H9 (cell line): ENCODE measurements around the gene SH3GL2. TPM values are rescaled to one million over a fixed set of nuclear protein-coding genes. Genes with fewer than 3 reads are reported as not detected.

Experiments used
- DNase-seq: peaks from one replicate; pipeline ENCODE4 v3.0.0-alpha.2; 2017
- H2AFZ ChIP-seq: one replicate; pipeline ENCODE4 v1.6.1; 2013; ENCODE audit warnings: mild to moderate bottlenecking, low read length, control low read depth, moderate library complexity
- H2AK5ac ChIP-seq: 2 replicates; pipeline ENCODE4 v1.6.1; 2013; ENCODE audit warnings: low read length, control low read depth, mixed read lengths; ENCODE audit not compliant: insufficient read length
- H2BK120ac ChIP-seq: one replicate; pipeline ENCODE4 v1.6.1; 2013; ENCODE audit warnings: low read depth, mild to moderate bottlenecking, low read length, control low read depth, inconsistent platforms; ENCODE audit not compliant: poor library complexity, severe bottlenecking
- H2BK12ac ChIP-seq: 2 replicates; pipeline ENCODE4 v1.6.1; 2013; ENCODE audit warnings: low read length, control low read depth, mixed read lengths, low read depth; ENCODE audit not compliant: insufficient read length
- H2BK15ac ChIP-seq: 2 replicates; pipeline ENCODE4 v1.6.1; 2013; ENCODE audit warnings: low read depth, low read length, control low read depth
- H2BK20ac ChIP-seq: one replicate; pipeline ENCODE4 v1.6.1; 2013; ENCODE audit warnings: low read depth, mild to moderate bottlenecking, low read length, control low read depth, inconsistent platforms; ENCODE audit not compliant: poor library complexity, severe bottlenecking
- H2BK5ac ChIP-seq: 2 replicates; pipeline ENCODE4 v1.6.1; 2013; ENCODE audit warnings: low read length, control low read depth, mixed read lengths; ENCODE audit not compliant: insufficient read length
- H3K14ac ChIP-seq: 2 replicates; pipeline ENCODE4 v1.6.1; 2013; ENCODE audit warnings: low read length, control low read depth; ENCODE audit not compliant: insufficient read depth
- H3K18ac ChIP-seq: 2 replicates; pipeline ENCODE4 v1.6.1; 2013; ENCODE audit warnings: low read depth, mild to moderate bottlenecking, mixed read lengths, low read length, control low read depth; ENCODE audit not compliant: insufficient read length
- H3K23ac ChIP-seq: 2 replicates; pipeline ENCODE4 v1.6.1; 2013; ENCODE audit warnings: low read length, control low read depth, mixed read lengths, low read depth; ENCODE audit not compliant: insufficient read length
- H3K23me2 ChIP-seq: 2 replicates; pipeline ENCODE4 v1.6.1; 2013; ENCODE audit warnings: low read depth, mild to moderate bottlenecking, mixed read lengths, low read length, control low read depth; ENCODE audit not compliant: insufficient read length, poor library complexity, severe bottlenecking
- H3K27ac ChIP-seq: 2 replicates; pipeline ENCODE4 v1.5.1; 2013; ENCODE audit warnings: low read length, control low read depth, mixed read lengths, low read depth; ENCODE audit not compliant: insufficient read length
- H3K27me3 ChIP-seq: 2 replicates; pipeline ENCODE4 v1.6.1; 2013; ENCODE audit warnings: low read length, control low read depth, inconsistent platforms; ENCODE audit not compliant: insufficient read depth
- H3K4ac ChIP-seq: 2 replicates; pipeline ENCODE4 v1.6.1; 2013; ENCODE audit warnings: low read depth, mild to moderate bottlenecking, control low read depth, inconsistent platforms, low read length, moderate library complexity
- H3K4me1 ChIP-seq: 2 replicates; pipeline ENCODE4 v1.6.1; 2013; ENCODE audit warnings: low read length, control low read depth, inconsistent platforms; ENCODE audit not compliant: insufficient read depth
- H3K4me2 ChIP-seq: 2 replicates; pipeline ENCODE4 v1.6.1; 2013; ENCODE audit warnings: low read length, control low read depth, mixed read lengths; ENCODE audit not compliant: insufficient read length, insufficient read depth
- H3K56ac ChIP-seq: 2 replicates; pipeline ENCODE4 v1.6.1; 2013; ENCODE audit warnings: low read depth, mild to moderate bottlenecking, mixed read lengths, low read length, control low read depth; ENCODE audit not compliant: insufficient read length
- H3K79me1 ChIP-seq: 2 replicates; pipeline ENCODE4 v1.6.1; 2013; ENCODE audit warnings: low read depth, mild to moderate bottlenecking, moderate library complexity, low read length, control low read depth, inconsistent platforms; ENCODE audit not compliant: insufficient read depth, poor library complexity, severe bottlenecking
- H3K79me2 ChIP-seq: 2 replicates; pipeline ENCODE4 v1.6.1; 2013; ENCODE audit warnings: low read length, control low read depth, inconsistent platforms; ENCODE audit not compliant: insufficient read depth
- H3K9ac ChIP-seq: 2 replicates; pipeline ENCODE4 v1.6.1; 2013; ENCODE audit warnings: low read length, control low read depth, mixed read lengths; ENCODE audit not compliant: insufficient read length; ENCODE audit errors: extremely low read depth
- H3K9me3 ChIP-seq: one replicate; pipeline ENCODE4 v1.6.1; 2013; ENCODE audit warnings: low read depth, low read length, inconsistent platforms; ENCODE audit not compliant: control insufficient read depth
- H3T11ph ChIP-seq: one replicate; pipeline ENCODE4 v1.6.1; 2013; ENCODE audit warnings: mild to moderate bottlenecking, low read length, control low read depth, inconsistent platforms
- H4K20me1 ChIP-seq: one replicate; pipeline ENCODE4 v1.6.1; 2013; ENCODE audit not compliant: control insufficient read depth, insufficient read length, insufficient read depth
- H4K5ac ChIP-seq: 2 replicates; pipeline ENCODE4 v1.6.1; 2013; ENCODE audit warnings: low read depth, mild to moderate bottlenecking, mixed read lengths, low read length, control low read depth; ENCODE audit not compliant: insufficient read length
- H4K8ac ChIP-seq: replicated peaks from 2 replicates; pipeline ENCODE4 v1.6.1; 2013; ENCODE audit warnings: low read length, control low read depth, mixed read lengths, low read depth; ENCODE audit not compliant: insufficient read length
- H4K91ac ChIP-seq: 2 replicates; pipeline ENCODE4 v1.6.1; 2013; ENCODE audit warnings: low read depth, mild to moderate bottlenecking, moderate library complexity, mixed read lengths, low read length, control low read depth; ENCODE audit not compliant: insufficient read length
- H3K27ac Mint-ChIP-seq, 3 experiments: 2 replicates in 2 of 3; 3 replicates in 1 of 3; pipeline ENCODE4 v1.8.0; 2020 to 2021; ENCODE audit warnings: mixed read lengths in 3 of 3, mild to moderate bottlenecking in 1 of 3, moderate library complexity in 1 of 3
- H3K27me3 Mint-ChIP-seq: 2 replicates; pipeline ENCODE4 v1.8.0; 2021; ENCODE audit warnings: low read depth, mild to moderate bottlenecking, moderate library complexity, mixed read lengths
- H3K36me3 Mint-ChIP-seq, 3 experiments: 2 replicates in 2 of 3; 3 replicates in 1 of 3; pipeline ENCODE4 v1.8.0; 2020 to 2021; ENCODE audit warnings: low read depth in 3 of 3, mixed read lengths in 3 of 3; ENCODE audit not compliant: insufficient read depth in 1 of 3
- H3K4me1 Mint-ChIP-seq, 2 experiments: 2 replicates each; pipeline ENCODE4 v1.8.0; 2020; ENCODE audit warnings: mixed read lengths in 2 of 2
- H3K4me3 Mint-ChIP-seq, 2 experiments: 2 replicates in 1 of 2; 3 replicates in 1 of 2; pipeline ENCODE4 v1.8.0; 2020 to 2021; ENCODE audit warnings: mild to moderate bottlenecking in 2 of 2, mixed read lengths in 2 of 2, moderate library complexity in 1 of 2
- H3K9me3 Mint-ChIP-seq, 2 experiments: 2 replicates in 1 of 2; 3 replicates in 1 of 2; pipeline ENCODE4 v1.8.0; 2020; ENCODE audit warnings: mild to moderate bottlenecking in 2 of 2, mixed read lengths in 2 of 2, moderate library complexity in 1 of 2
- CTCF ChIP-seq: fragments of 200-600 bp; sonication (generic); conservative IDR thresholded peaks from 3 replicates; pipeline ENCODE4 v1.8.0; 2021; ENCODE audit warnings: antibody characterized with exemption, mild to moderate bottlenecking
- WGBS: extraction: QIAGEN DNeasy Blood & Tissue Kit; methylation state at CpG from one replicate; pipeline ENCODE4 v1.1.7; 2013; ENCODE audit warnings: missing lambda C conversion rate, low lambda C conversion rate, mixed read lengths; ENCODE audit not compliant: insufficient read length; ENCODE audit errors: extremely low coverage; 5-methylcytosine and 5-hydroxymethylcytosine counted together
- total RNA-seq: library from RNA; stranded (reverse); gene quantifications from 2 replicates; pipeline ENCODE4 v1.2.1, GENCODE V29; 2021

SH3GL2 gene
- total RNA-seq, 1 experiment from 2014 or later: 6.5 TPM

- Histone ChIP-seq H2BK20ac (no peak overlapping the region), H3K23ac (no peak overlapping the region), H2BK5ac (no peak overlapping the region), H3K79me2 (no peaks in the 10 kb centered on the region), H3K4ac (no peak overlapping the region), H3K9ac (no peak overlapping the region), H4K5ac (no peak overlapping the region), H2AK5ac (no peak overlapping the region), H3K23me2 (no peaks in the 10 kb centered on the region), H4K20me1 (no peaks in the 10 kb centered on the region), H4K91ac (no peak overlapping the region), H4K8ac (no peak overlapping the region), H3K56ac (no peak overlapping the region), H3K14ac (no peak overlapping the region), H2BK12ac (no peak overlapping the region), H3K18ac (no peak overlapping the region), H3K9me3 (no peaks in the 10 kb centered on the region), H3K4me2 (no peak overlapping the region), H3K27ac (no peak overlapping the region), H2BK15ac (no peak overlapping the region), H2AFZ (no peak overlapping the region), H3K79me1 (no peaks in the 10 kb centered on the region), H3K4me1 (no peaks in the 10 kb centered on the region), H2BK120ac (no peak overlapping the region), H3T11ph (no peak overlapping the region), H3K27me3 (no peaks in the 10 kb centered on the region)
- Mint-ChIP-seq H3K36me3 (no peaks in the 10 kb centered on the region), H3K27me3 (no peaks in the 10 kb centered on the region), H3K4me1 (no peaks in the 10 kb centered on the region), H3K4me3 (no peak overlapping the region), H3K9me3 (no peaks in the 10 kb centered on the region), H3K27ac (no peak overlapping the region)
- no peak for DNase-seq
- TF ChIP-seq CTCF: no peak
- WGBS: no CpG with 5 or more reads among the region's 3 CpGs
Measured at GRCh38 chr9:17699615-17700330, 120.9 kb downstream of the SH3GL2 start.
